Erythroblast (primary cell): ENCODE results near the gene REEP6.

ENCODE experiments used
- GATA1 ChIP-seq: IDR thresholded peaks from 2 replicates; pipeline ENCODE4 v1.6.1; 2011; ENCODE audit warnings: low read depth, mild to moderate bottlenecking, control low read depth, low read length, moderate library complexity
- POLR2A ChIP-seq: IDR thresholded peaks from 2 replicates; pipeline ENCODE4 v1.6.1; 2011; ENCODE audit warnings: mild to moderate bottlenecking, low read length

GRCh38 chr19:1507192-1507660 is 16.2 kb downstream of the REEP6 start:
- TF ChIP-seq POLR2A (no peak), GATA1 (no peak)
